Epithelial cell of esophagus (primary cell): Measurements from ENCODE around the gene PLAAT5.
"Not testable (repeated sequence)": the region's sequence is repeated elsewhere in the genome, so short reads cannot be mapped to it uniquely, and the experiment has no call there.

Source experiments
- DNase-seq: peaks from one replicate; pipeline ENCODE4 v3.0.0; 2010; ENCODE audit warnings: low read depth
- H3K4me3 ChIP-seq: 2 replicates; pipeline ENCODE4 v1.5.1; 2011; ENCODE audit warnings: mild to moderate bottlenecking, low read length, control low read depth
- TF ChIP-seq, protein P1 (sequence below): IDR thresholded peaks from 2 replicates; pipeline ENCODE4 v1.5.1; 2011; ENCODE audit warnings: low read depth, mild to moderate bottlenecking, low read length, control low read depth, inconsistent platforms; ENCODE audit not compliant: insufficient read depth; ENCODE audit errors: missing control alignments

PLAAT5 gene

GRCh38 chr11:63445720-63446119, 45.2 kb downstream of the PLAAT5 start:
- TF ChIP-seq, protein P1, sequence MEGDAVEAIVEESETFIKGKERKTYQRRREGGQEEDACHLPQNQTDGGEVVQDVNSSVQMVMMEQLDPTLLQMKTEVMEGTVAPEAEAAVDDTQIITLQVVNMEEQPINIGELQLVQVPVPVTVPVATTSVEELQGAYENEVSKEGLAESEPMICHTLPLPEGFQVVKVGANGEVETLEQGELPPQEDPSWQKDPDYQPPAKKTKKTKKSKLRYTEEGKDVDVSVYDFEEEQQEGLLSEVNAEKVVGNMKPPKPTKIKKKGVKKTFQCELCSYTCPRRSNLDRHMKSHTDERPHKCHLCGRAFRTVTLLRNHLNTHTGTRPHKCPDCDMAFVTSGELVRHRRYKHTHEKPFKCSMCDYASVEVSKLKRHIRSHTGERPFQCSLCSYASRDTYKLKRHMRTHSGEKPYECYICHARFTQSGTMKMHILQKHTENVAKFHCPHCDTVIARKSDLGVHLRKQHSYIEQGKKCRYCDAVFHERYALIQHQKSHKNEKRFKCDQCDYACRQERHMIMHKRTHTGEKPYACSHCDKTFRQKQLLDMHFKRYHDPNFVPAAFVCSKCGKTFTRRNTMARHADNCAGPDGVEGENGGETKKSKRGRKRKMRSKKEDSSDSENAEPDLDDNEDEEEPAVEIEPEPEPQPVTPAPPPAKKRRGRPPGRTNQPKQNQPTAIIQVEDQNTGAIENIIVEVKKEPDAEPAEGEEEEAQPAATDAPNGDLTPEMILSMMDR = no peak
- H3K4me3 ChIP-seq = no peak overlapping the region
- peak; percentile 69 for DNase-seq

GRCh38 chr11:63445118-63445517, 45.8 kb downstream of the PLAAT5 start:
- H3K4me3 ChIP-seq = no peak overlapping the region
- TF ChIP-seq, protein P1 = no peak
- DNase-seq = no peak

DNA sequence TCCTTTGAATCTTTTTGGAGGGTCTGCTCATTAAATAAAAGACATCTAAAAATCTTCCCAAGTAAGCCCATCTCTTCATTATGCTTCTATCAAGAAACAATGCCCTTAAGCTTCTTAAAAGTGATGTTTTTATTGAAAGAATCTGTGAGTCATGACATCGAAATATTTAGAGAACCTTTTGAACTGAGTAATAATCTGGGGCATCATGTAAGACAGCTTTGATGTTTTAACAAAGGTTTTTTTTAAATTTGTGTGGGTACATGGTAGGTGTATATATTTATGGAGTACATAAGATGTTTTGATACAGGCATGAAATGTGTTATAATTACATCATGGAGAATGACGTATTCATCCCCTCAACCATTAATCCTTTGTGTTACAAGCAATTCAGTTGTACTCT, 46.8 kb downstream of the PLAAT5 start:
- DNase-seq = no peak
- TF ChIP-seq, protein P1 = no peak
- H3K4me3 ChIP-seq = no peak overlapping the region

DNA sequence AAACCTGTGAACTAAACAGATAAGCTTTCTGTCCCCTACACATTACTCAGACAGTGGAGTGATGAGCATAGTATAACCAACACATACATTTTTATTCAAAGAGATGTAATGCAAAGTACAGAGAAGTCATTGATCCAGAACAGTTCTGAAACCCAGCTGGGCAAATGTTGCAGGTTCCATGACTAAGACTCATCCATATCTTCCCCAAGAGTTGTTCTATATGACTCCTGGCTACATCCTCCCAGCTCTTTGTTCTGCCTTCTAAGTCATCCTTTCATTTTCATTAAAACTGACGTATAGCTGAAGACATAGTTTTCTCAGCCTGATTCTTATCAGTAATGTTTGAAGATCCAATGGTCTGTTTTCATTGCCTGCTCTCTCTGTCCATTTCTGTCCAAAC, 47.3 kb downstream of the PLAAT5 start:
- TF ChIP-seq, protein P1 = no peak
- no peak overlapping the region for H3K4me3 ChIP-seq
- DNase-seq = no peak

DNA sequence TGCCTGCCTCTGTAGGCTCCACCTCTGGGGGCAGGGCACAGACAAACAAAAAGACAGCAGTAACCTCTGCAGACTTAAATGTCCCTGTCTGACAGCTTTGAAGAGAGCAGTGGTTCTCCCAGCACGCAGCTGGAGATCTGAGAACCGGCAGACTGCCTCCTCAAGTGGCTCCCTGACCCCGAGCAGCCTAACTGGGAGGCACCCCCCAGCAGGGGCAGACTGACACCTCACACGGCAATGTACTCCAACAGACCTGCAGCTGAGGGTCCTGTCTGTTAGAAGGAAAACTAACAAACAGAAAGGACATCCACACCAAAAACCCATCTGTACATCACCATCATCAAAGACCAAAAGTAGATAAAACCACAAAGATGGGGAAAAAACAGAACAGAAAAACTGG, 55.1 kb downstream of the PLAAT5 start:
- H3K4me3 ChIP-seq, DNase-seq: not testable (repeated sequence)

DNA sequence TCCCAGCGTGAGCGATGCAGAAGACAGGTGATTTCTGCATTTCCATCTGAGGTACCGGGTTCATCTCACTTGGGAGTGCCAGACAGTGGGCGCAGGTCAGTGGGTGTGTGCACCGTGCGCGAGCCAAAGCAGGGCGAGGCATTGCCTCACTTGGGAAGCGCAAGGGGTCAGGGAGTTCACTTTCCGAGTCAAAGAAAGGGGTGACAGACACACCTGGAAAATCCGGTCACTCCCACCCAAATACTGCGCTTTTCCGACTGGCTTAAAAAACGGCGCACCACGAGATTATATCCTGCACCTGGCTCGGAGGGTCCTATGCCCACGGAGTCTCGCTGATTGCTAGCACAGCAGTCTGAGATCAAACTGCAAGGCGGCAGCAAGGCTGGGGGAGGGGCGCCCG, 55.6 kb downstream of the PLAAT5 start:
- DNase-seq, H3K4me3 ChIP-seq: not testable (repeated sequence)

GRCh38 chr11:63430731-63431130, 60.2 kb downstream of the PLAAT5 start:
- not testable (repeated sequence) for H3K4me3 ChIP-seq, DNase-seq

- no peak overlapping the region for H3K4me3 ChIP-seq
- peak; percentile 5 for DNase-seq
- TF ChIP-seq, protein P1 = peak; percentile 15
Observed at GRCh38 chr11:63427971-63428508, 62.9 kb downstream of the PLAAT5 start.
